Astrocyte (in vitro differentiated cells and primary cell): ENCODE measurements around the gene MYCBPAP. TPM values are rescaled to one million over a fixed set of nuclear protein-coding genes. Genes with fewer than 3 reads are reported as not detected.

Source experiments
- DNase-seq: peaks from one replicate; pipeline ENCODE4 v3.0.0-alpha.2; 2010; ENCODE audit warnings: low read depth
- FAIRE-seq: peaks from 2 replicates; lab custom pipeline; 2011; peaks lifted over from hg19 to GRCh38; lab: Jason Lieb, UNC
- H2AFZ ChIP-seq: 2 replicates; pipeline ENCODE4 v1.6.0; 2012; ENCODE audit warnings: low read depth, low read length, inconsistent platforms
- H3K27ac ChIP-seq: 2 replicates; pipeline ENCODE4 v1.5.1; 2011; ENCODE audit warnings: low read depth, low read length, inconsistent platforms
- H3K27me3 ChIP-seq: 2 replicates; pipeline ENCODE4 v1.6.0; 2011; ENCODE audit warnings: low read length, inconsistent platforms; ENCODE audit not compliant: insufficient read depth
- H3K36me3 ChIP-seq: 2 replicates; pipeline ENCODE4 v1.5.1; 2011; ENCODE audit warnings: low read length, inconsistent platforms; ENCODE audit not compliant: insufficient read depth
- H3K4me1 ChIP-seq: 2 replicates; pipeline ENCODE4 v1.5.1; 2011; ENCODE audit warnings: low read length, inconsistent platforms; ENCODE audit not compliant: insufficient read depth
- H3K4me2 ChIP-seq: 2 replicates; pipeline ENCODE4 v1.6.0; 2012; ENCODE audit warnings: low read length, inconsistent platforms
- H3K4me3 ChIP-seq: 2 replicates; pipeline ENCODE4 v1.5.1; 2011; ENCODE audit warnings: low read depth, mild to moderate bottlenecking, low read length, inconsistent platforms; ENCODE audit not compliant: insufficient read depth
- H3K79me2 ChIP-seq: 2 replicates; pipeline ENCODE4 v1.6.0; 2012; ENCODE audit warnings: mild to moderate bottlenecking, low read length, inconsistent platforms; ENCODE audit not compliant: insufficient read depth
- H3K9ac ChIP-seq: 2 replicates; pipeline ENCODE4 v1.6.0; 2012; ENCODE audit warnings: mild to moderate bottlenecking, low read length, inconsistent platforms
- H3K9me3 ChIP-seq: 2 replicates; pipeline ENCODE4 v1.5.1; 2012; ENCODE audit warnings: low read depth, mild to moderate bottlenecking, low read length, inconsistent platforms; ENCODE audit not compliant: insufficient read depth
- H4K20me1 ChIP-seq: 2 replicates; pipeline ENCODE4 v1.6.0; 2012; ENCODE audit warnings: low read length, inconsistent platforms; ENCODE audit not compliant: insufficient read depth
- H3K27ac Mint-ChIP-seq: one replicate; pipeline ENCODE4 v1.8.0; 2021; ENCODE audit warnings: mild to moderate bottlenecking, mixed read lengths; ENCODE audit not compliant: unreplicated experiment
- H3K27me3 Mint-ChIP-seq: one replicate; pipeline ENCODE4 v1.8.0; 2021; ENCODE audit warnings: low read depth, mixed read lengths; ENCODE audit not compliant: unreplicated experiment
- H3K36me3 Mint-ChIP-seq: one replicate; pipeline ENCODE4 v1.8.0; 2021; ENCODE audit warnings: low read depth, mixed read lengths; ENCODE audit not compliant: unreplicated experiment
- H3K4me1 Mint-ChIP-seq: one replicate; pipeline ENCODE4 v1.8.0; 2021; ENCODE audit warnings: low read depth, mixed read lengths; ENCODE audit not compliant: unreplicated experiment
- H3K4me3 Mint-ChIP-seq: one replicate; pipeline ENCODE4 v1.8.0; 2021; ENCODE audit warnings: mild to moderate bottlenecking, moderate library complexity, mixed read lengths; ENCODE audit not compliant: unreplicated experiment
- H3K9me3 Mint-ChIP-seq: one replicate; pipeline ENCODE4 v1.8.0; 2021; ENCODE audit warnings: mild to moderate bottlenecking, mixed read lengths; ENCODE audit not compliant: unreplicated experiment
- CTCF ChIP-seq: IDR thresholded peaks from 2 replicates; pipeline ENCODE4 v1.5.1; 2011; ENCODE audit warnings: low read depth, mild to moderate bottlenecking, inconsistent platforms, low read length, moderate library complexity; ENCODE audit not compliant: insufficient read depth
- EZH2 ChIP-seq: IDR thresholded peaks from 2 replicates; pipeline ENCODE4 v1.6.1; 2012; ENCODE audit warnings: mild to moderate bottlenecking, low read length, inconsistent platforms; ENCODE audit not compliant: insufficient read depth
- total RNA-seq: library from RNA; stranded (reverse); gene quantifications from 2 replicates; pipeline ENCODE4 v1.2.1, GENCODE V29; 2021

Gene MYCBPAP
- total RNA-seq, 1 donor from 2014 or later, result 1.4 TPM

- no peaks in the 10 kb centered on the region for H3K27me3 Mint-ChIP-seq
- Histone ChIP-seq H3K4me3 (no peak overlapping the region), H3K27me3 (no peaks in the 10 kb centered on the region), H2AFZ (no peak overlapping the region), H3K36me3 (peaks cover 18% of the 10 kb centered on the region), H3K9ac (no peak overlapping the region), H3K9me3 (no peaks in the 10 kb centered on the region), H3K79me2 (peaks cover 14% of the 10 kb centered on the region), H3K4me2 (no peak overlapping the region), H3K27ac (peak overlapping the region; percentile 76), H4K20me1 (peaks cover 11% of the 10 kb centered on the region), H3K4me1 (peaks cover 8% of the 10 kb centered on the region)
- H3K9me3 Mint-ChIP-seq, result no peaks in the 10 kb centered on the region
- no peak overlapping the region for H3K27ac Mint-ChIP-seq
- peaks cover 6% of the 10 kb centered on the region for H3K4me1 Mint-ChIP-seq
- H3K36me3 Mint-ChIP-seq, result peaks cover 7% of the 10 kb centered on the region
- TF ChIP-seq CTCF, result no peak
- TF ChIP-seq EZH2, result no peak
- DNase-seq (no peak), FAIRE-seq (no peak)
- no peak overlapping the region for H3K4me3 Mint-ChIP-seq
These were observed 25.0 kb upstream of the MYCBPAP start for GRCh38 chr17:50483266-50483665.

DNA sequence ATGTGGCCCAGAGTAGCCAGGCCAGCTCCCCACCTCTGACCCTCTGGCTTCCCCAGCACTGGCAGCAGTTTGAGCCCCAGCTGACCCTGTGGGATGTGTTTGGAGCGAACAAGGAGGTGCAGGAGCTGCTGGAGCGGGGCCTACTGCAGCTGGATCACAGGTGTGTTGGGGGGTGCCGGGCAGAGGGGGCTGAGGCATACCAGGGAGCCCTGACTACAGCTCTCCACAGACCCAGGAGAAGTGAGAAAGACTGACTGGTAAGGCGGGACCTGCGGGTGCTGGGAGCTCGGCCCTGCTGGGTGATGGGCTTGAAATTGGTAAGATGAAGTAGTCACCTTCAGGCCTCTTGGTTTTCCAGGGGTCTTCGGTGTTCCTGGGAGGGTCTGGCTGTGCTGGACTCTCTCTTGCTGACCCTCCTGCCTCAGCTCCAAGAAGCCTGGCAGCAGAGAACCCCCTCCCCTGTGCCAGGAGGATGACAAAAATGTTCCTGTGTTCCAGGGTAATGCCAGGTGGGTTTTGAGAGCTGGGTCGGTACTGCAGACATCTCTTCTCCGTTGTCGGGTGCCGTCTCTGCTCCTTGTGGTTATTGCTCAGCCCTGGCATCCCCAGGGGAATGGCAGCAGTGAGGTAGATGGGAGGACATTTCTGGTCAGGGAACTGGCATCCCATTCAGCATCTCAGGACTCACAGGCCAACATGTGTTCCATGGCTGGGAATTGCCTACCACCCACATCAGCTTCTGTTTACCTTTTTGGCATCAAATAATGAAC is 23.7 kb upstream of the MYCBPAP start:
- no peak overlapping the region for H3K4me3 Mint-ChIP-seq
- H3K9ac ChIP-seq, result no peak overlapping the region
- TF ChIP-seq EZH2, result no peak
- H2AFZ ChIP-seq, result no peak overlapping the region
- no peaks in the 10 kb centered on the region for H3K27me3 Mint-ChIP-seq
- DNase-seq (no peak), FAIRE-seq (no peak)
- H3K79me2 ChIP-seq, result peaks cover 12% of the 10 kb centered on the region
- H3K4me1 Mint-ChIP-seq, result peaks cover 5% of the 10 kb centered on the region
- peaks cover 11% of the 10 kb centered on the region for H3K36me3 Mint-ChIP-seq
- H3K27ac Mint-ChIP-seq, result no peak overlapping the region
- H3K36me3 ChIP-seq, result peaks cover 18% of the 10 kb centered on the region
- H3K4me3 ChIP-seq, result no peak overlapping the region
- no peaks in the 10 kb centered on the region for H3K9me3 ChIP-seq
- H3K27ac ChIP-seq, result no peak overlapping the region
- peaks cover 8% of the 10 kb centered on the region for H3K4me1 ChIP-seq
- peaks cover 10% of the 10 kb centered on the region for H4K20me1 ChIP-seq
- no peaks in the 10 kb centered on the region for H3K9me3 Mint-ChIP-seq
- no peaks in the 10 kb centered on the region for H3K27me3 ChIP-seq
- H3K4me2 ChIP-seq, result no peak overlapping the region

DNA sequence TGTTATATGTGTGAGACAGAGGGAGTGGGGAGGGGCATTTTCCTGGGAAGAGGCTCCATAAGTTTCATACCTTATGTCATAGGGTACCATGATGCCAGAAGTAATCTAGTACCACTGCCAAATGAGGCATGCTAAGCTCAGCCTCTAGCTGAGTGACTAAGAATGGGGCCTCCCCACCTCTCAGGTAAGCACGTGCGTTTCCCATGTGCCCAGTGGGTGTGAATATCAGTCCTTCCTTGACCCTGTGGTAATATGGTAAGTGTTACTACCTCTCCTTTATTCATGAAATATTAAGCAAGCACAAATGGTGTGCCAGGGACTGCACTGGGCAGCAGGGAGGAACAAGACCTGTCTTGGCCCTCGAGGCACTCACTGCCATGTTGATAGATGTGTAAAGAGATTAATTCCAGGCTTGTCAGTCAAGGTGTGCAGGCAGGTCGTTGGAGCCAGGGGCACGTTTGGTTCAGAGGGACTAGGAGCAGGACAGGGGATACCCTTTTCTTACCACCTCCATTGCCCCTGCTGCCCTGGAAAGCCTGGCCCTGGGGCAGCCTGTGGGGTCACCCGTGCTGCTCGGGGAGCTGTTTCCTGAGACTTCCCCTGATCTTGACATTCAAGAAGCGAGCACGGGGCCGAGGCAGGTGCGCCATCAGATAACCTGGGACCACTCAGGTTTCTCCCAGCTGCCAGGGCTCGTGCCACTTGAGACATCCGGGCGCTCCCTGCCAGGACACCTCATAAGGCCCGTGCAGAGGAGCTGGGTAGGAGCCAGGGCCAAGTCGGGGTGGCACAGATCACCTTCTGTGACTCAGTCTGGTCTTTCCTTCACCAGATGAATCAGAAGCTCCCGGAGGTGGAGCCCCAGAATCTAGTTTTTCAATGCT is 20.8 kb upstream of the MYCBPAP start:
- Histone ChIP-seq H3K9me3 (no peaks in the 10 kb centered on the region), H2AFZ (no peak overlapping the region), H3K27me3 (no peaks in the 10 kb centered on the region), H3K4me2 (no peak overlapping the region), H3K27ac (no peak overlapping the region), H3K9ac (no peak overlapping the region), H4K20me1 (no peaks in the 10 kb centered on the region), H3K79me2 (no peaks in the 10 kb centered on the region), H3K4me3 (no peak overlapping the region), H3K4me1 (peaks cover 8% of the 10 kb centered on the region), H3K36me3 (peaks cover 15% of the 10 kb centered on the region)
- peaks cover 4% of the 10 kb centered on the region for H3K4me1 Mint-ChIP-seq
- H3K4me3 Mint-ChIP-seq, result no peak overlapping the region
- peaks cover 11% of the 10 kb centered on the region for H3K36me3 Mint-ChIP-seq
- H3K9me3 Mint-ChIP-seq, result no peaks in the 10 kb centered on the region
- no peak for TF ChIP-seq EZH2
- TF ChIP-seq CTCF, result no peak
- DNase-seq (no peak), FAIRE-seq (no peak)
- H3K27me3 Mint-ChIP-seq, result no peaks in the 10 kb centered on the region
- H3K27ac Mint-ChIP-seq, result no peak overlapping the region
